MCF 10A (cell line): Measurements from ENCODE around the gene LGR5. TPM values are rescaled to one million over a fixed set of nuclear protein-coding genes. Genes with fewer than 3 reads are reported as not detected.

Experiments
- total RNA-seq: library from RNA; stranded (reverse); gene quantifications from 2 replicates; pipeline ENCODE4 v1.2.3, GENCODE V29; 2022

Gene LGR5
- total RNA-seq, 1 experiment from 2014 or later, result not detected

Other genes starting within 250 kb of the LGR5 start
- gene ZFC3H1, start 224.1 kb downstream of the LGR5 start, total RNA-seq, result 55.3 and 55.8 TPM in 2 replicates
- 12.6 and 13.0 TPM in 2 replicates for gene THAP2, start 224.5 kb downstream of the LGR5 start, total RNA-seq
- gene TMEM19, start 246.3 kb downstream of the LGR5 start, total RNA-seq, result 7.2 and 7.3 TPM in 2 replicates